IMR-90 (cell line): ENCODE measurements around the gene ADAMTS17. TPM values are rescaled to one million over a fixed set of nuclear protein-coding genes. Genes with fewer than 3 reads are reported as not detected.
A peak's percentile ranks its signal among the peaks of the same experiment; 100 is the strongest.

Source experiments
- ATAC-seq: fragments of 200-7000 bp; cut with Tn5 transposase; 2 replicates; pipeline ENCODE4 v1.9.1; 2020; ENCODE audit warnings: low read depth, mild to moderate bottlenecking, moderate library complexity
- BruUV-seq: library from RNA; stranded (reverse); fragments of 400-500 nt; replicated peaks from 2 replicates; lab custom pipeline; 2021; lab: Mats Ljungman, UMichigan
- CTCF ChIA-PET: fragments of 300-600 bp; formaldehyde crosslinking; extraction: SDS; loops from one replicate; lab custom pipeline; 2021; ENCODE audit warnings: antibody characterized with exemption; lab: Yijun Ruan, JAX
- POLR2A ChIA-PET: fragments of 300-600 bp; sonication (Branson Sonifier 250); formaldehyde crosslinking; loops from one replicate; lab custom pipeline; 2022; ENCODE audit warnings: antibody characterized with exemption; ENCODE audit not compliant: unreplicated experiment; lab: Charles Lee
- DNase-seq: peaks from one replicate; pipeline ENCODE4 v3.0.0; 2013
- H2AFZ ChIP-seq: replicated peaks from 2 replicates; pipeline ENCODE3; 2013; ENCODE audit warnings: low read length, mild to moderate bottlenecking; ENCODE audit not compliant: poor library complexity
- H2AK5ac ChIP-seq: 2 replicates; pipeline ENCODE4 v1.6.1; 2013; ENCODE audit warnings: low read depth, low read length, inconsistent platforms
- H2AK9ac ChIP-seq: replicated peaks from 2 replicates; pipeline ENCODE3; 2013; ENCODE audit warnings: mild to moderate bottlenecking, low read depth, low read length, moderate library complexity; ENCODE audit not compliant: poor library complexity
- H2BK120ac ChIP-seq: 2 replicates; pipeline ENCODE4 v1.6.1; 2013; ENCODE audit warnings: low read depth, low read length, inconsistent platforms
- H2BK15ac ChIP-seq: 3 replicates; pipeline ENCODE4 v1.6.1; 2013; ENCODE audit warnings: low read depth, low read length, inconsistent platforms
- H2BK20ac ChIP-seq: 2 replicates; pipeline ENCODE4 v1.6.1; 2013; ENCODE audit warnings: low read depth, mild to moderate bottlenecking, inconsistent platforms, low read length, moderate library complexity
- H2BK5ac ChIP-seq: 2 replicates; pipeline ENCODE4 v1.6.1; 2013; ENCODE audit warnings: mild to moderate bottlenecking, low read depth, low read length, inconsistent platforms; ENCODE audit not compliant: poor library complexity, severe bottlenecking
- H3K14ac ChIP-seq: replicated peaks from 2 replicates; pipeline ENCODE4 v1.6.1; 2013; ENCODE audit warnings: low read depth, low read length, inconsistent platforms
- H3K18ac ChIP-seq: 2 replicates; pipeline ENCODE4 v1.6.1; 2013; ENCODE audit warnings: low read depth, low read length, control low read depth
- H3K23ac ChIP-seq: 2 replicates; pipeline ENCODE4 v1.6.1; 2013; ENCODE audit warnings: low read depth, low read length, inconsistent platforms
- H3K27ac ChIP-seq: 2 replicates; pipeline ENCODE4 v1.5.1; 2013; ENCODE audit warnings: mild to moderate bottlenecking, control low read depth, low read length; ENCODE audit not compliant: insufficient read depth
- H3K27me3 ChIP-seq: 2 replicates; pipeline ENCODE4 v1.6.1; 2013; ENCODE audit warnings: low read length; ENCODE audit not compliant: control insufficient read depth, insufficient read depth
- H3K36me3 ChIP-seq: 2 replicates; pipeline ENCODE4 v1.6.1; 2013; ENCODE audit warnings: low read length, mixed read lengths; ENCODE audit not compliant: control insufficient read depth, insufficient read depth
- H3K4ac ChIP-seq: 2 replicates; pipeline ENCODE4 v1.6.1; 2013; ENCODE audit warnings: low read depth, low read length, inconsistent platforms
- H3K4me1 ChIP-seq: 2 replicates; pipeline ENCODE4 v1.6.1; 2013; ENCODE audit warnings: low read length, mixed read lengths; ENCODE audit not compliant: control insufficient read depth, insufficient read depth
- H3K4me2 ChIP-seq: 2 replicates; pipeline ENCODE4 v1.6.1; 2013; ENCODE audit warnings: low read depth, mild to moderate bottlenecking, control low read depth, low read length, moderate library complexity
- H3K4me3 ChIP-seq: 2 replicates; pipeline ENCODE4 v1.5.1; 2013; ENCODE audit warnings: low read depth, mild to moderate bottlenecking, control low read depth, low read length, moderate library complexity; ENCODE audit not compliant: insufficient read depth
- H3K56ac ChIP-seq: 2 replicates; pipeline ENCODE4 v1.6.1; 2013; ENCODE audit warnings: low read length, inconsistent platforms; ENCODE audit not compliant: insufficient read depth; ENCODE audit errors: extremely low read depth
- H3K79me1 ChIP-seq, 2 experiments: 2 replicates each; pipeline ENCODE4 v1.6.1; 2013; ENCODE audit warnings: low read length in 2 of 2, inconsistent platforms in 1 of 2, low read depth in 1 of 2
- H3K9ac ChIP-seq: 2 replicates; pipeline ENCODE4 v1.6.1; 2013; ENCODE audit warnings: low read depth, low read length, control low read depth
- H3K9me1 ChIP-seq: 2 replicates; pipeline ENCODE4 v1.6.1; 2013; ENCODE audit warnings: low read length, inconsistent platforms; ENCODE audit not compliant: insufficient read depth
- H3K9me3 ChIP-seq: 2 replicates; pipeline ENCODE4 v1.6.1; 2013; ENCODE audit warnings: low read length; ENCODE audit not compliant: control insufficient read depth, insufficient read depth
- H4K20me1 ChIP-seq: 2 replicates; pipeline ENCODE4 v1.6.1; 2013; ENCODE audit warnings: low read length, inconsistent platforms; ENCODE audit not compliant: insufficient read depth
- H4K5ac ChIP-seq: 2 replicates; pipeline ENCODE4 v1.6.1; 2013; ENCODE audit warnings: mild to moderate bottlenecking, low read depth, low read length, control low read depth
- H4K8ac ChIP-seq, 2 experiments: 2 replicates each; pipeline ENCODE4 v1.6.1; 2013; ENCODE audit warnings: low read depth in 2 of 2, low read length in 2 of 2, control low read depth in 1 of 2, inconsistent platforms in 1 of 2
- H4K91ac ChIP-seq: 2 replicates; pipeline ENCODE4 v1.6.1; 2013; ENCODE audit warnings: low read depth, low read length, inconsistent platforms; ENCODE audit not compliant: insufficient read depth
- BHLHE40 ChIP-seq: fragments of 150-350 bp; IDR thresholded peaks from 2 replicates; pipeline ENCODE4 v1.6.1; 2016; ENCODE audit warnings: mild to moderate bottlenecking, low read depth, low read length
- CEBPB ChIP-seq: IDR thresholded peaks from 2 replicates; pipeline ENCODE4 v1.6.1; 2012; ENCODE audit warnings: low read depth, low read length, improper control_type of control experiment
- CHD1 ChIP-seq: IDR thresholded peaks from 2 replicates; pipeline ENCODE4 v1.6.1; 2012; ENCODE audit warnings: low read depth, low read length, improper control_type of control experiment
- FOS ChIP-seq: fragments of 150-350 bp; IDR thresholded peaks from 2 replicates; pipeline ENCODE4 v1.6.1; 2016; ENCODE audit warnings: low read depth, low read length
- MAFK ChIP-seq: IDR thresholded peaks from 2 replicates; pipeline ENCODE4 v1.6.1; 2012; ENCODE audit warnings: low read depth, low read length, improper control_type of control experiment
- MAZ ChIP-seq: IDR thresholded peaks from 2 replicates; pipeline ENCODE4 v1.6.1; 2012; ENCODE audit warnings: low read depth, mild to moderate bottlenecking, low read length, improper control_type of control experiment, moderate library complexity, borderline replicate concordance
- MXI1 ChIP-seq: IDR thresholded peaks from 2 replicates; pipeline ENCODE4 v1.6.1; 2012; ENCODE audit warnings: low read depth, mild to moderate bottlenecking, low read length, moderate library complexity, borderline replicate concordance
- NFE2L2 ChIP-seq: fragments of 150-350 bp; IDR thresholded peaks from 2 replicates; pipeline ENCODE4 v1.6.1; 2016; ENCODE audit warnings: low read depth, mild to moderate bottlenecking, low read length
- POLR2A ChIP-seq: IDR thresholded peaks from 2 replicates; pipeline ENCODE4 v1.6.1; 2012; ENCODE audit warnings: mild to moderate bottlenecking, low read depth, low read length
- RAD21 ChIP-seq: IDR thresholded peaks from 2 replicates; pipeline ENCODE4 v1.6.1; 2012; ENCODE audit warnings: low read length, improper control_type of control experiment
- RCOR1 ChIP-seq: IDR thresholded peaks from 2 replicates; pipeline ENCODE4 v1.6.1; 2012; ENCODE audit warnings: mild to moderate bottlenecking, low read length, improper control_type of control experiment; ENCODE audit not compliant: insufficient replicate concordance
- RFX5 ChIP-seq: IDR thresholded peaks from 2 replicates; pipeline ENCODE4 v1.8.0; 2012; ENCODE audit warnings: low read depth, mild to moderate bottlenecking, low read length, moderate library complexity
- SMC3 ChIP-seq: fragments of 150-350 bp; IDR thresholded peaks from 2 replicates; pipeline ENCODE4 v1.6.1; 2016; ENCODE audit warnings: low read depth, mild to moderate bottlenecking, antibody characterized with exemption, low read length, moderate library complexity
- WGBS, 2 experiments: methylation state at CpG; one replicate each; pipeline versions ENCODE4 v1.1.5 to v1.1.7; 2013; ENCODE audit warnings: missing lambda C conversion rate in 2 of 2; ENCODE audit not compliant: insufficient read length in 1 of 2; ENCODE audit errors: extremely low coverage in 2 of 2; 5-methylcytosine and 5-hydroxymethylcytosine counted together
- dilution Hi-C: fragments of 300-500 bp; cut with HindIII; formaldehyde crosslinking; loops from one replicate; pipeline ENCODE4 v1.14.3; 2018; ENCODE audit warnings: low sequenced_read_pairs; ENCODE audit not compliant: unreplicated experiment
- in situ Hi-C: fragments of 300-500 bp; cut with MboI; formaldehyde crosslinking; loops from 3 replicates; pipeline ENCODE4 v1.14.3; 2019; ENCODE audit warnings: low sequenced_read_pairs, inconsistent platforms, mixed read lengths
- intact Hi-C: fragments of 100-400 bp; cut with micrococcal nuclease; formaldehyde crosslinking; loops from 2 replicates; pipeline ENCODE4 v1.10.0; 2022
- polyA plus RNA-seq, 3 experiments: library from polyadenylated mRNA; depleted of rRNA; stranded (reverse); fragments of >200 nt; gene quantifications; 2 replicates each; pipeline ENCODE4 v1.2.3, GENCODE V29; 2012; ENCODE audit warnings: low replicate concordance in 1 of 3
- total RNA-seq: library from RNA; depleted of rRNA; stranded (reverse); fragments of >200 nt; gene quantifications from 2 replicates; pipeline ENCODE4 v1.2.3, GENCODE V29; 2012
- TF ChIP-seq, protein P1 (sequence below): conservative IDR thresholded peaks from 2 replicates; pipeline ENCODE4 v1.5.1; 2012; ENCODE audit warnings: mild to moderate bottlenecking, low read depth, low read length, improper control_type of control experiment
- TF ChIP-seq, protein P2 (sequence below): fragments of 150-350 bp; IDR thresholded peaks from 2 replicates; pipeline ENCODE4 v1.6.1; 2017; ENCODE audit warnings: mild to moderate bottlenecking, antibody characterized with exemption, low read length, low read depth
- TF ChIP-seq, protein P3 (sequence below): fragments of 150-350 bp; IDR thresholded peaks from 2 replicates; pipeline ENCODE4 v1.6.1; 2016; ENCODE audit warnings: low read depth, mild to moderate bottlenecking, low read length, moderate library complexity, borderline replicate concordance

Gene ADAMTS17
- total and polyA plus RNA-seq, 2 of the 4 experiments (the other 2 are of a cell fraction) = 0.03 TPM; not detected in 1

DNA sequence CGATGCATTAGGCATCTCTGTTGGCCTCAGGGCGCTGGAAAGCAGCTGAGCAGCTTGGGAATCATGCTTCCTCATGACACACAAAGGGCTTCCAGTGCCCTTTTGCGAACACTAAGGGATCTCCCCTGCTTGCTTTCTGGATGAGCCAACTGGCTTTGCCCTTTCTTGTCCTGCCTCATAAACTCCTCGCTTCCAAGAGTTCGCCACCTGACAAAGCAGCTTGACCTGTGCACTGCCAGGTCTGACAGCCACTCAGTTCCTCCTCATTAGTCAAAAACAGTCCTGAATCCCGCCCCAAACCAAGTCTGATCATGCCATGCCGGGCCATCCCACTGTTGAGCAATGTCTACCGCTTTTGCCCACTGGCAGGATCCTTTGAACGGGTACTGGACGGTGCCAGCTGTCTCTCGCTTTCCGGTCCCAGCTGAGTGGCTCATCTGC lies 343.1 kb downstream of the ADAMTS17 start:
- in situ Hi-C loops (no loop called here), intact Hi-C loops (no loop called here), dilution Hi-C loops (no loop called here)
- BruUV-seq = no TSS peak
- Histone ChIP-seq H3K4me1 (no peaks in the 10 kb centered on the region), H3K4me3 (no peak overlapping the region), H3K27me3 (no peaks in the 10 kb centered on the region), H3K9ac (no peak overlapping the region), H4K5ac (no peak overlapping the region), H4K20me1 (no peaks in the 10 kb centered on the region), H3K79me1 (no peaks in the 10 kb centered on the region), H2AK9ac (no peak overlapping the region), H3K9me3 (peaks cover 20% of the 10 kb centered on the region), H3K36me3 (no peaks in the 10 kb centered on the region), H2BK5ac (no peak overlapping the region), H4K91ac (no peak overlapping the region), H2AFZ (no peak overlapping the region), H3K9me1 (no peaks in the 10 kb centered on the region), H2BK15ac (no peak overlapping the region), H3K4me2 (no peak overlapping the region), H3K14ac (no peak overlapping the region), H3K18ac (no peak overlapping the region), H4K8ac (no peak overlapping the region), H3K56ac (no peak overlapping the region), H3K27ac (no peak overlapping the region), H3K4ac (no peak overlapping the region), H2BK120ac (no peak overlapping the region), H2AK5ac (no peak overlapping the region), H3K23ac (no peak overlapping the region), H2BK20ac (no peak overlapping the region)
- ATAC-seq (no peak), DNase-seq (peak; percentile 1)
- TF ChIP-seq, protein P1, sequence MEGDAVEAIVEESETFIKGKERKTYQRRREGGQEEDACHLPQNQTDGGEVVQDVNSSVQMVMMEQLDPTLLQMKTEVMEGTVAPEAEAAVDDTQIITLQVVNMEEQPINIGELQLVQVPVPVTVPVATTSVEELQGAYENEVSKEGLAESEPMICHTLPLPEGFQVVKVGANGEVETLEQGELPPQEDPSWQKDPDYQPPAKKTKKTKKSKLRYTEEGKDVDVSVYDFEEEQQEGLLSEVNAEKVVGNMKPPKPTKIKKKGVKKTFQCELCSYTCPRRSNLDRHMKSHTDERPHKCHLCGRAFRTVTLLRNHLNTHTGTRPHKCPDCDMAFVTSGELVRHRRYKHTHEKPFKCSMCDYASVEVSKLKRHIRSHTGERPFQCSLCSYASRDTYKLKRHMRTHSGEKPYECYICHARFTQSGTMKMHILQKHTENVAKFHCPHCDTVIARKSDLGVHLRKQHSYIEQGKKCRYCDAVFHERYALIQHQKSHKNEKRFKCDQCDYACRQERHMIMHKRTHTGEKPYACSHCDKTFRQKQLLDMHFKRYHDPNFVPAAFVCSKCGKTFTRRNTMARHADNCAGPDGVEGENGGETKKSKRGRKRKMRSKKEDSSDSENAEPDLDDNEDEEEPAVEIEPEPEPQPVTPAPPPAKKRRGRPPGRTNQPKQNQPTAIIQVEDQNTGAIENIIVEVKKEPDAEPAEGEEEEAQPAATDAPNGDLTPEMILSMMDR = no peak
- TF ChIP-seq RCOR1 (no peak), FOS (no peak), RAD21 (no peak), SMC3 (no peak), POLR2A (no peak), MAFK (no peak), BHLHE40 (no peak), RFX5 (no peak), MAZ (no peak), CEBPB (no peak), NFE2L2 (no peak), MXI1 (no peak), CHD1 (no peak)
- TF ChIP-seq, protein P2, sequence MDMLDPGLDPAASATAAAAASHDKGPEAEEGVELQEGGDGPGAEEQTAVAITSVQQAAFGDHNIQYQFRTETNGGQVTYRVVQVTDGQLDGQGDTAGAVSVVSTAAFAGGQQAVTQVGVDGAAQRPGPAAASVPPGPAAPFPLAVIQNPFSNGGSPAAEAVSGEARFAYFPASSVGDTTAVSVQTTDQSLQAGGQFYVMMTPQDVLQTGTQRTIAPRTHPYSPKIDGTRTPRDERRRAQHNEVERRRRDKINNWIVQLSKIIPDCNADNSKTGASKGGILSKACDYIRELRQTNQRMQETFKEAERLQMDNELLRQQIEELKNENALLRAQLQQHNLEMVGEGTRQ = no peak
- TF ChIP-seq, protein P3, sequence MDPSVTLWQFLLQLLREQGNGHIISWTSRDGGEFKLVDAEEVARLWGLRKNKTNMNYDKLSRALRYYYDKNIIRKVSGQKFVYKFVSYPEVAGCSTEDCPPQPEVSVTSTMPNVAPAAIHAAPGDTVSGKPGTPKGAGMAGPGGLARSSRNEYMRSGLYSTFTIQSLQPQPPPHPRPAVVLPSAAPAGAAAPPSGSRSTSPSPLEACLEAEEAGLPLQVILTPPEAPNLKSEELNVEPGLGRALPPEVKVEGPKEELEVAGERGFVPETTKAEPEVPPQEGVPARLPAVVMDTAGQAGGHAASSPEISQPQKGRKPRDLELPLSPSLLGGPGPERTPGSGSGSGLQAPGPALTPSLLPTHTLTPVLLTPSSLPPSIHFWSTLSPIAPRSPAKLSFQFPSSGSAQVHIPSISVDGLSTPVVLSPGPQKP = no peak
- 71% methylated on average over 11 of the region's 12 CpGs; no CpG with 5 or more reads in 1 of the 2 experiments for WGBS, 2 experiments
- POLR2A ChIA-PET = no interaction called here
- CTCF ChIA-PET = no interaction called here
